GM21360 (cell line): ENCODE results near the gene ARHGAP24.

Experiments used
- ATAC-seq: cut with Tn5 transposase; IDR thresholded peaks from one replicate; pipeline ENCODE4 v1.9.1; 2021; ENCODE audit warnings: mild to moderate bottlenecking, moderate library complexity; ENCODE audit not compliant: unreplicated experiment

ARHGAP24 gene

DNA sequence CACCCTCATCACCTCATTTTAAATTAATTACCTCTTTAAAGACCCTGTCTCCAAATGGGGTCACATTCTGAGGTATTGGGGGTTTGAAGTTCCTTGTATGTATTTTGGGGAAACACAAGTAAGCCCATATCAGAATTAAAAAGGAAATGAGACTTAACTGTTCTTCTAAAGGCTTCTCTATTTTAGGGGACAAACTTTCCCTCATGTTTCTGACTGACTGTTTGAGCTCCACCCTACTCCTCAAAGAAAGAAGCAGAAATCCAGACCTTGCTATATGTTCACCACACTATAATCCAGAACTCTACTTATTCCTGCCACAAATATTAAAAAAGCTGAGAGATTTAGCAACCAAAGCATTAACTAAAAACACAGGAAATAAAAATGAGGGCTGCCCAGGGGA lies 258.8 kb downstream of the ARHGAP24 start:
- no peak for ATAC-seq

DNA sequence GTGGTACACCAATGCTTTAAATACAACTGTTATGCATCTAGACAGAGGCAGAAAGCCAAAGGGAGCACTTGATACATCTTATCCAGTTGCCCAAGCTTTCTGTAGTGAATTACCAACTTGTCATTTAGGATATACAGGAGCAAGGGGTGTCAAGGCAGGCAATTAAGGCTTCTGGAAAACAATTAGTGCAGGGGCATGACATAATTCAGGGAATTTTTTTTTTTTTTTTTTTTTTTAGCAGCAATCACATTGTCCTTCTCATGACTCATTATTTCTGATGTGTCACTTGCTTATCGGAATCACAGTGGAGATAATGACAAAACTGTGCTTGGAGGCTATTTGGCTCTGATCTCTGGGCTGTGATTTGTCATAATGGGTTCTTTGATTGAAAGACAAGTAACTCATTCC lies 259.5 kb downstream of the ARHGAP24 start:
- ATAC-seq: no peak

DNA sequence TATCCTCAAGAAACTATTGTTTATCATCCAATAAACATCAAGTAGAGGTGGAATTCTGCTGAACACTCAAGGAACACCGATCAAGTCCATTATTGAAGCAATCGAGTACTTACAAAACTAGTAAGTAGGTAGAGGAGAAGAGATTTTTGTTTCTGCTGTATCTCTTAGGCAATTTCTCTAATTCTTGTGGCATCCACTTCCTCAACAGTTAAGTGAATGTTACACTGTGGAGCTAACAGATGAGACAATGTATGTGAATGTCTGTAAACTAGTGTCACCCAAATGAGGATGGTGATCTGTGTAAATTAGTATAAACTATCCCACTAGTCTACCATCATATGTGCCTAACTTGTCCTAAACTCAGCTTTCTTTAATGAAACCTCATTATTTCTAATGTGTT lies 261.6 kb downstream of the ARHGAP24 start:
- no peak for ATAC-seq

DNA sequence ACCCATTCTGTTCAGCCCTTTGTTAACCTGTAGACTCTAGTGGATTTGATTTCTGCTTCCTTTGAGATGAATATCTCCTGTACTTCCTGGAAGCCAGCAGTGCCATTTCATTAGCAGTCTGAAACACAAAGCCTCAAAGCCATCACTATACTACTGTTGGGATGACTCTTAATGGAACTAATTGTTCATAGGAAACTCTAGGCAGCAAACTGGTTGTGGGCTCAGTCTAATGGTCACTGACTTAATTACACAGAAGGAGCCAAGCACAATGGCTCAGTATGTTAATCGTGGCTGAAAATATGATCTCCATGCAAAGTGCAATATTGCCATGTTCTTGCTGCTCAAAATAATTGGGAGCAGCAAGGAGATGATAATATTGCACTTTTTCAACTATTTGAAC lies 262.3 kb downstream of the ARHGAP24 start:
- no peak for ATAC-seq

DNA sequence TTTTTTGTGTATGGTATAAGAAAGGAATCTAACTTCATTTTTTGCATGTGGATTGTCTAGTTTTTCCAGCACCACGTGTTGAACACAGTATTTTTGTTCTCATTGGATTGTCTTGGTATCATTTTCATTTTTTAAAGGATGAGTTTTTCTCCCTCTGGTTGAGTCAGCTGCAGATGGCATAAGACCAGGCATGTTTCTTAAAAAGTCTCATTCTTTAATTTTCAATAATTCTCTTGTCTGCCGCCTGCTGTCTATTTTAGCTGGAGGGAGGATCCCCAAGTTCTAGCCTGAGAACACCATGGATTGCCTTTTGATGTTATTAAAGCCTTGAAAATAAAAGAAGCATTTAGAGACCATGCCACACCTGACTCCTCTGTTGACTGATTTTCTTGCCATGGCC lies 263.8 kb downstream of the ARHGAP24 start:
- no peak for ATAC-seq

DNA sequence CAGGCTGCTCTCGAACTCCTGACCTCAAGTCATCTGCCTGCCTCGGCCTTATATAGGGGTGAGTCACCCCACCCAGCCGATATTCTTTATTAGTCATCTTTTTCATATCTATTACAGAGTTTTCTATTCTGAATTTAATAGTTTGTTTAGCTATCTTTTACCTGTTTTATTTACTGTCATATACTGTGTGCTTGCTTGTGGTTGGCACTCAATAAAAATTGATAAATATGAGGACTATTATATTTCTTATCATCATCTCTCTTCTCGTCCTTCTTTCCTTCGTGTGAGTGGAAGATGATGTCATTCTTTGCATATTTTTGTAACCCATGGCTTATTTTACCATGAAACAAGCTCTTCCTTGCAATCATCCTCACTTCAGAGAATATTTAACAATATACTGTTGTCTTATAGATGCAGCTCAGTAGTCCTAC lies 265.5 kb downstream of the ARHGAP24 start:
- no peak for ATAC-seq

DNA sequence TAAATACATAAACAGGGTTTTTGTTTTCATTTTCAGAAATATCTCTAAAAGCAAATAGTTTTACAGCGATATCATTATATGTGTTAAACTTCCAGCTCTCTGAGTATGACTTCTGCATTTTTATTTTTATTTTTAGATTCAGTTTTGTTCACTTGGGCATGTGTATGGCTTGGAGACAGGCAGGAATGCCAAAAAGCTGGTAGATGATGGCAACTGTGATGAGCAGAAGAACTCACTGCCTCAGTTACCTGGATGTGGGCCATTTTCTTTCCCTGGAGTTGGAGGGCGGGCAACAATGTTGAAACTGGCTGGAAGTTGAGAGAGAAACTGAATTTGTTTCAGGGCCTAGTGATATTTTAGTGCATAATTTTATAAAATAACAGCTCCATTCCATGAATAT lies 266.4 kb downstream of the ARHGAP24 start:
- ATAC-seq: no peak

DNA sequence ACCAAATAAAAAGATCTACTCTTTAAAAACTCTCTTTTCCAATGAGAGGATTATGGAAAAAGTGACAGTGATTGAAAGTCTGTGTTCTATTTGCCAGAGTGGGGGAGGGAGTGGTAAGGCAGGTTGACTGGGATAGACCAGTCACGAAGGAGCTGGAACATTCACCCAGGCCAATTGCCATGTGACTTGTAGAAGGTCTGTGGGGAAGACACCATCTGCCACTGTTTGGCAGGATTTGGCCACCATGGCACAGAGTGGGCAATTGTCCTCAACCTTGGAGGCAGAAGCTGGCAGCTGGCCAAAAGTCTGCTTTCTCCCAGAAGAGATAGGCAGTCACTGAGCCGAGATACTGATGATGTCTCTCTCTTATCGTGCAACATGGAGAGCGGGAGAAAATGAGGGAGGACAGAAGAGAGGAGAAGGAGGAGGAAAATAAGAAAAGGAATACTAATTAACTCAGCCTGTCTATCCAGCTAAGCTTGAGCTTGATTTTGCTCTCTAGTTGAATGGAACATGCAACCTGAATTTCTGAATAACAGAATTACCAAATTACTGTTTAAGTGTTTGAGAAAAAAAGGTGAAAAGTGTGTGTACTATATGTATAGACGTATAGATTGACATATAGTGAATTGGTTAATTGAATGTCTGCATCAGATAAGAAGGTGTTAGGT lies 267.1 kb downstream of the ARHGAP24 start:
- ATAC-seq: no peak

DNA sequence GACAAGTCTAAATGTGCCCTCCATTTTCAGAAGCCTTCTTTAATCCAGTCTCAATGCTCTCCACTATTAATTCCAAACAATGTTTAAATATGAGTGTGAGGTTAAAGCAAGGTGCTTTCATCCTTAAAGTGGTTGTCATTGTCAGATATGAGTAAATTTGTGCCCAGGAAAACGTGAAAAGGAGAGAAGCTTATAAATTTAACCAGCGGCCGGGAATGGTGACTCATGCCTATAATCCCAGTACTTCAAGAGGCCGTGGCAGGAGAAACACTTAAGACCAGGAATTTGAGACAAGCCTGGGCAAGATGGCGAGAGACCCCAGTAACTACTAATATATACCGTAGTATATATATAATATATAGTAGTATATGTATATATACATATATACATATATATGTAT lies 270.0 kb downstream of the ARHGAP24 start:
- ATAC-seq: no peak

DNA sequence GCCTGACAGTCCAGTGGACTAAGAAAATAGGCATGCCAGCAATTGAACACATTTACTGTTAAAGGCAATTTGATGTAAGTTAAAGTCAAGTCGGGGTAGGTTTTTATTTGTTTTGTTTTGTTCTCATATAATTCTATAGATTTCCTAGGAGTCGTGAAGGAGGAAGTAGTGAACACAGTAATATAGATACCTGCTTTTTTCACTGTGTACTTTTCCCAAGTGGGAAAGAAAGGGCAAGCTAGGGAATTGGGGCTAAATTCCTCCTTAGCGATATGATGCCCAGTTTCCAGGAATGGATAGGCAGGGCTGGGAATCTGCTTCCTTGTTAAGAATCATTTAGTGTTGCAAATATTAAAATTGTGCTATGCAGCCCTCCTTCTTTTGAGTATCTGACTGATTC lies 271.0 kb downstream of the ARHGAP24 start:
- no peak for ATAC-seq

DNA sequence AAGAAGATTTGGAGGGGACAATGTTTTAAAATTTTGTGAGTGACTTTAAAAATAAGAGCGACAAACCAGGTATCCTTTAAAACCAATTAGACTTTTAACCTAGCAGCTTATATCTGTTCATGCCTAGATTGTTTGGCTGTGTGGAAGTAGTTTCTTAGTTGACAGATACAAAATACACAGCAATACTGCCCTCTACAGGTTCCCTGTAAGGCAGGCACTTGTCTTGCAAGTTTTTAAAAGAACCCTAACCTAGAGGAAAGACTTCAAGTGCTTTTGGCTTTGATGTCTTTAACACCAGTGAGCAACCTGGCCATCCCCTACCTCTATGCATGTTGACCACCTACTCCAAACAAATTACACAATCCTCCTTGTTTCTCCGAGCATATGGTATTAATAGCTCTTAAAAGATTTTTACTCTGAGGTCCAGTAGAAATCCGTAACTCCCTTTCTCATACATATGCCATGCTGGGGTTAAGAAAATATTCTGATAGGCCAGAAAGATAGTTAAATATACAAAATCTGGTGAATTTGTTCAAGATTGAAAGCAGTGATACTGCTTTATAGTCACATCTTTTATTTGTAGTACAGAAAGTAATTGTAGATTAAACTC lies 273.0 kb downstream of the ARHGAP24 start:
- ATAC-seq: peak; percentile 71

DNA sequence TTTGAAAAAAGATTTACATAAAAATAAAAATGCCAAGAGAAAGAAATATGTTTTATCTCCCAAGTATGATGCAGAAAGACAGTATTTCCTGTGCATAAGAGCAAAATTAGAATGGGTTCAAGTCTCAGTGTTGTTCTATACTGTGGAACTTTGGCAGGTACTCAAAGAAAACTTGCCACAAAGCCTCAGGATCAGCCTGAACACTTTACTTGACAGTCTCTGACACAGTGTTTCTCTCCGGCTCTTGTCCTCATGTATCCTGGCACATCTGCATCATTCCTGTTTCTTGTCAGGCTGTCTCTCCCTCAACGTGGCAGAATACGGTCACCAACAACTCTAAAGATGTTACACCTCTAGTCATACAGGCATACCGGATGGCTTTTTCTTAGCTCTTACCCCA lies 273.7 kb downstream of the ARHGAP24 start:
- ATAC-seq: no peak

DNA sequence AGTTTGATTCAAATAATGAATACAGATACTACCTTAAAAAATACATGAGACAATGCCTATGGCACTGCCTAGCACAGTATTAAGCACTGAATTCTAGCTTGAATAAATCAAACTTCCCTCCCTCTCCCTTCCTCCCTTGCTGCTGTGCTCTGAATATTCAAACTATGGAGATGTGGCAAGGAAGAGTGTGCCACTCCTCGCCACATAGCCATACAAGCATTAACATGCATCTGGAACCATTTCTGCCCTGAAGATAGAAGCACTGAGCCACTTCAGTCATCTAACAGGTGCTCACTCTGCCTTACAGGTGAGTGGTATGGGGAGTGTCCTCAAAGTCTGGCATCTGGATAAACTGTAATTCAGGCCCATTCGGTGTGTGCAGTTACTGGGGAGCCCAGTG lies 276.9 kb downstream of the ARHGAP24 start:
- no peak for ATAC-seq

DNA sequence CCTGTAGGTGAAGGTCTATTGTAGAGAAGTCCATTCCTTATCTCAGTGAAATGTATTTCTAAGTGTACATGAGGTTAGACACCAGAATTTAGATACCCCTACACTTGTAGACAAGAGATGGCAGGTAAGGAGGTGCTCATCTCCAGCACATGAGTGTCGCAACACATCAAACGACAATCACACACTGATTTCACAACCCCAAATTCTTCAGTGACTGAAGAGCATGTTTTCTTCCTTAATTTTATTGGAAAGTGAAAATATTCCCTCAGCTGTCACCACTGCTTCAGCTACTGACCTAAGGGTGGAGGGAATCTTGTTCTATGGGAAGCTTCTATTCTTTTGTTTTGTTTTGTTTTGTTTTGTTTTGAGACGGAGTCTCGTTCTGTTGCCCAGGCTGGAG lies 280.3 kb downstream of the ARHGAP24 start:
- ATAC-seq: no peak

DNA sequence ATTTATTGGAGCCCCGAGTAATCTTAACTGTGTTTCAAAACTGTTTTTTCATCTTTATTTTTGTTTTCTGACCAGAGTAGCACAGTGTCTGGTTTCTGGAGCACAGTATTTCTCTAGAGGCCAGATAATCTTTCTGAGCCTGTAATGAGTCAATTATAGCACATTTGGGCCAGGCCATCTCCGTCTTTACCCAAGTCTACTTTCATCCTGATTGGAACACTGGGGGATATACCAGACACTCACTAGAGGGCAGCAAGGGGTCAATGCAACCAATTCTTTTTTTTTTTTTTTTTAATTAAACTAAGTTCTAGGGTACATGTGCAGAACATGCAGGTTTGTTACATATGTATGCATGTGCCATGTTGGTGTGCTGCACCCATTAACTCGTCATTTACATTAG lies 282.0 kb downstream of the ARHGAP24 start:
- no peak for ATAC-seq

DNA sequence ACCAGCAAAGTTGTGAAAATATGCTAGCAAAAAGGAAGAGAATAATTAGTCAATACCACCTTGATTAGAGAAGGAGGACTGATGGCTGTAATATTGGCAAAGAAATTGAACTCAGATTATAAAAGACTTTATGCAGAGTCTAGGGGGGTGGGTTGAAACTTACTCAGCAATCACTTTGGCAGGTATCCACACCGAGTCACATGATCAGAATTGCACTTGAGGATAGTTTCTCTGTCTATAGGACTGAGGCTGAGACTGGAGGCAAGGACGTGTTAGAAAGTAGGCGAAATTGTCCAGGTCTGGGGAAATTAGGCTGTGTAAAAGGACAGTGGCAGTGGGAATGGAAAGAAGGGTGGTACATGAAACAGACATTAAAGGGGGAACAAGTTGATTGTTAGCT lies 284.4 kb downstream of the ARHGAP24 start:
- ATAC-seq: no peak

DNA sequence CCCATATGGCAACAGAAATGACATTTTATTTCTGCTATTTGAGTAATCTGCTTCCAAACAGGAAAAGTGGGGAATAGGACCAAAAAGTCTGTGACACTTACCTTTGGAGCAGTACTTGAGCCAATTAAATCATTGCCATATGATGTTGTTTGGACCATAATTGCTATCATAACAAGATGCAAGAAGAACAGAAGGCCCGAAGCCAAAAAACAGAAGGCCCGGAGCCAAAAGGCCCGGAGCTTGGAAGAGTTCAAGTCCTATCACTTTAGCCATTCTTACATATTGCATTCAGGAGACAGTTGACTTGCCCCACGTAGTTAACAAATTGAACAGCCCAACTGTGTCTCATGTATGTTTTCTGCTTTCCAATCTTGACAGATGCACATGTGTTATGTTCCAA lies 285.6 kb downstream of the ARHGAP24 start:
- no peak for ATAC-seq

DNA sequence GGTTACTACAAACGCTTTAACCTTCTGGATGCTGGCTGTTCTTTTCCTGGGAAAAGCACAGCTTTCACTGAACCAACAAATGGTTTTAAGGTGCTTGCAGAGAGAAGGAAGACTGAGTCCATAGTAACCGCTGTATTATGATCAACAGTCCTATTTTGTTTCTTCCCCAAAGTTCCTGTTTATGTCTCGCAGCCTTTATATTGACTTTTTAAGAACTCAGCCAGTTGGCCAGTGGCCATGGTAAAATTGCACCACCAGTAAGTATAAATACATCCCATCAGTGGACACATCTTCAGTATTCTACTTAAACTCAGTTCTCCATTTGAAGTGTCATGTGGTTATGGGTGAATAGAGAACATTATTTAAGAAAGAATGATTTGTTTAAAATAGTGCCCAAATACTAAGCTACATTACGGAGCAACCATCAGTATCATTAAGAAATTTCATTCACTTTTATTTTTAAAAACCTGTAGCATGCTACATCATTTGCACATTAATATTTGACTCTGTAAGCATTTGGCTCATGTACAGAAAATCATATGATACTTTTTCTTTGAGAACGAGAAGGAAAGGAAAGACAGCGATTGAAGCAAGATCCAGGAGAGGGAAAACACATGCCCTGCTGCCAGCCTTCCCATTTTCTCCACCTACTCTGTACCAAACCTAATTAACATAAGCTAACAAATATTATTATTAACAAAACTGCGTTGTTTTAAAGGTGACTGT lies 287.0 kb downstream of the ARHGAP24 start:
- no peak for ATAC-seq

DNA sequence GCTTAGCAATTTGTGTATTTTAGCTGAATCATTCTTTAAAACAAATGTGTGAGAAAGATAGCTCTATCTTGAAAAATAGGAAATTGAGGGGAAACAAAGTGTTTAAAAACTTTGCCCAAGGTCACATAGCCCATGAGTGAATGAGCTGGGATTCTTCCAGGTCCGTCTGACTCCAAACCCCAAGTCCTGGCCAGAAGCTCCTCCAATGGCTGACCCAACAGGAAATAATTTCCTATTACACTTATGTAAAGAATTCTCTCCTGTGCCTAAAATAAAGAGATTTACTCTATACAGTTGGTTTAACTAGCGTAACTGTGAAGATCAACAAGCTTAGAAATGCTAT lies 287.6 kb downstream of the ARHGAP24 start:
- no peak for ATAC-seq

DNA sequence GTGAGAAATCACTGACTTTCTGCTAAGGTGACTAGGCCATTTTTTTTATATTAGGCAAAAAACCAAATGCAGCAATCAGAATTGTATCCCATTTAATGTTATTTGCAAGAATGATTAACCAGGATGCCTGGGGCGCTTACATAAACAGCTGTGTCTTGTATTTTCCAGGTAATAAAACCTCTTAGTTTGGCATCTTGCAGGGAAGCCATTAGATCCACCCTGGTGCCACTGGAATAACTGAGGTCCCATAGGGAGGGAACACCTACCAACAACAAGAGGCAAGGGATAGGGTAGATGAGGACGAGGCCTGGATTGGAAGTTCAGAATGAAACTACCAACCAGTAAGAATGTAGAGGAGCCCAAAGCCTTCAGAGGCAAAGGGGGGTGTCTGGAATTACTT lies 288.3 kb downstream of the ARHGAP24 start:
- no peak for ATAC-seq

DNA sequence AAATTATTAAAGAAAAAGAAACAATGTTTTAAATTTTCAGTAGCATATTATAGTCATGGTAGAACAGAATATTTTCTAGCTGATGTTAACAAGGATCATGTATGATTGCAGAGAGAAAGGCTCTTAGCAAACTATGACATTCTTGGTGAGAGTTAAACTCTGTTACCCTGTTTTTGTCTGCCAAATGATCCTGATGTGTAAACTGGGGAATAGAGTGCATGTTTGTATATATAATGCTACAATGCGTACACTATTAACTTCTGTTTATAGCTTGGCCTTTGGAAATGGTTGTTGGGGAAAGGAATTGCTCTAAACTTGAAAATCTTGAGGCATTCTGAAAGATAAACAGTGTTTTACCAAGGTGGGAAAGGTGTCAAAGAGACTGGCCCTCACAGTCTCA lies 292.7 kb downstream of the ARHGAP24 start:
- ATAC-seq: no peak

DNA sequence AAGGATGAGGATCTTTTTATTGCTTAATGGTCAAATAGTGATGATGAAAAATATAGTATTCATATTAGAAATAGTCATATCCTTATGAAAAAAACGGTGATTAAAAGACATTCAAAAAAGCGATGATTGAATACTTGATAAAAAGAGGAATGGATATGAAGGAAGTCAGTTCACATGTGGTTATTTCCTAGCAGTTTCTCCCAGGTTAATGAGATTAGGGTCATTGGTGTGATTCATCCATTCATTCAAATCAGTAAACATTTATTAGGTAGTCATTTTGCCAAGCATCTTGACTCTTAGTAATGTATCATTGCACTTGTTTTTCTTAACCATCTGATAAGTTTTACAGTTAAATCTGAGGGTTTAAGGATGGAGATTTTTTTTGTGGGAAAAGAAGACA lies 294.1 kb downstream of the ARHGAP24 start:
- ATAC-seq: no peak
